Spleen (tissue), 7 donors: Measurements from ENCODE around the gene RPLP2.
A peak's percentile ranks its signal among the peaks of the same experiment; 100 is the strongest.

ENCODE experiments used
- POLR2A ChIP-seq, 3 donors: fragments of 450-650 bp; IDR thresholded peaks; one replicate each; pipeline ENCODE4 v1.5.1; 2017; ENCODE audit warnings: antibody characterized with exemption in 3 of 3, mild to moderate bottlenecking in 1 of 3
- TF ChIP-seq, protein P1 (sequence below), 11 experiments: fragments of 200-600 bp in 7 of 11; fragments of 450-650 bp in 4 of 11; sonication (generic) in 4 of 11; IDR thresholded peaks in 8 of 11; conservative IDR thresholded peaks in 3 of 11; 1 replicate in 7 of 11; 2 replicates in 4 of 11; pipeline versions ENCODE4 v1.4.0 to v1.8.0; 2016 to 2021; ENCODE audit warnings: antibody characterized with exemption in 11 of 11, inconsistent platforms in 4 of 11, mild to moderate bottlenecking in 1 of 11
- donor health status: DM: no; HTN: no; CAD: no; lungs with moderate emphysema.
- donor health status: DM: no; HTN: no; CAD: no.
- donor health status: DM: no; HTN: no; CAD: no.

GRCh38 chr11:798093-798713, 11.6 kb upstream of the RPLP2 start, which contains the start of gene SLC25A22:
- TF ChIP-seq POLR2A (IDR thresholded peaks at IDR 0.05) = no peak
- TF ChIP-seq, protein P1, sequence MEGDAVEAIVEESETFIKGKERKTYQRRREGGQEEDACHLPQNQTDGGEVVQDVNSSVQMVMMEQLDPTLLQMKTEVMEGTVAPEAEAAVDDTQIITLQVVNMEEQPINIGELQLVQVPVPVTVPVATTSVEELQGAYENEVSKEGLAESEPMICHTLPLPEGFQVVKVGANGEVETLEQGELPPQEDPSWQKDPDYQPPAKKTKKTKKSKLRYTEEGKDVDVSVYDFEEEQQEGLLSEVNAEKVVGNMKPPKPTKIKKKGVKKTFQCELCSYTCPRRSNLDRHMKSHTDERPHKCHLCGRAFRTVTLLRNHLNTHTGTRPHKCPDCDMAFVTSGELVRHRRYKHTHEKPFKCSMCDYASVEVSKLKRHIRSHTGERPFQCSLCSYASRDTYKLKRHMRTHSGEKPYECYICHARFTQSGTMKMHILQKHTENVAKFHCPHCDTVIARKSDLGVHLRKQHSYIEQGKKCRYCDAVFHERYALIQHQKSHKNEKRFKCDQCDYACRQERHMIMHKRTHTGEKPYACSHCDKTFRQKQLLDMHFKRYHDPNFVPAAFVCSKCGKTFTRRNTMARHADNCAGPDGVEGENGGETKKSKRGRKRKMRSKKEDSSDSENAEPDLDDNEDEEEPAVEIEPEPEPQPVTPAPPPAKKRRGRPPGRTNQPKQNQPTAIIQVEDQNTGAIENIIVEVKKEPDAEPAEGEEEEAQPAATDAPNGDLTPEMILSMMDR (IDR thresholded peaks at IDR 0.05 in 8 of 11, conservative IDR thresholded peaks at IDR 0.05 in 3 of 11) = peak; percentile 74 to 97 (median 93)
